HG03565 (cell line): ENCODE results near the gene ARHGDIG.
"Not testable (repeated sequence)": the region's sequence is repeated elsewhere in the genome, so short reads cannot be mapped to it uniquely, and the experiment has no call there.

Experiments used
- ATAC-seq: cut with Tn5 transposase; IDR thresholded peaks from one replicate; pipeline ENCODE4 v1.9.1; 2021; ENCODE audit warnings: mild to moderate bottlenecking, moderate library complexity; ENCODE audit not compliant: unreplicated experiment

ARHGDIG gene

GRCh38 chr16:263182-263774 lies 17.1 kb upstream of the ARHGDIG start:
- no peak for ATAC-seq

GRCh38 chr16:263944-264343 lies 16.4 kb upstream of the ARHGDIG start:
- no peak for ATAC-seq

- no peak for ATAC-seq
These were observed 15.9 kb upstream of the ARHGDIG start for GRCh38 chr16:264440-264951.

- no peak for ATAC-seq
These were observed 15.3 kb upstream of the ARHGDIG start for GRCh38 chr16:265002-265529.

GRCh38 chr16:265711-266110 lies 14.7 kb upstream of the ARHGDIG start:
- no peak for ATAC-seq

GRCh38 chr16:266258-267164 lies 13.9 kb upstream of the ARHGDIG start:
- no peak for ATAC-seq

- ATAC-seq: not testable (repeated sequence)
These were observed 12.8 kb upstream of the ARHGDIG start for GRCh38 chr16:267562-267961.

GRCh38 chr16:268141-269053 lies 12.0 kb upstream of the ARHGDIG start:
- ATAC-seq: no peak

GRCh38 chr16:269061-269796 lies 11.2 kb upstream of the ARHGDIG start:
- ATAC-seq: no peak

GRCh38 chr16:270381-271255 lies 9.8 kb upstream of the ARHGDIG start:
- no peak for ATAC-seq

- no peak for ATAC-seq
These were observed 7.5 kb upstream of the ARHGDIG start for GRCh38 chr16:272633-273546.

GRCh38 chr16:273547-274421 lies 6.6 kb upstream of the ARHGDIG start:
- no peak for ATAC-seq

- no peak for ATAC-seq
These were observed 5.2 kb upstream of the ARHGDIG start for GRCh38 chr16:275041-275641.

GRCh38 chr16:275786-276232 lies 4.6 kb upstream of the ARHGDIG start, which contains the start of gene RGS11:
Gene RGS11 (minus strand): TSS chr16:275944. CDS start chr16:275911, 33 bp downstream.
- ATAC-seq: no peak

- ATAC-seq: no peak
These were observed 3.8 kb upstream of the ARHGDIG start for GRCh38 chr16:276426-277077.

- ATAC-seq: no peak
These were observed 1.5 kb upstream of the ARHGDIG start for GRCh38 chr16:278863-279366.
